MCF 10A (cell line): ENCODE results near the gene SHISA6. TPM values are rescaled to one million over a fixed set of nuclear protein-coding genes. Genes with fewer than 3 reads are reported as not detected.

Experiments
- BruUV-seq: library from RNA; stranded (reverse); fragments of 400-500 nt; replicated peaks from 2 replicates; lab custom pipeline; 2021; lab: Mats Ljungman, UMichigan
- CTCF ChIA-PET: fragments of 300-600 bp; sonication (Branson Sonifier 250); formaldehyde crosslinking; extraction: SDS; loops from one replicate; lab custom pipeline; 2021; ENCODE audit warnings: antibody characterized with exemption, inconsistent platforms; lab: Yijun Ruan, JAX
- POLR2A ChIA-PET: fragments of 300-600, 350-650 bp; sonication (Branson Sonifier 250); formaldehyde crosslinking; extraction: SDS; loops from one replicate; lab custom pipeline; 2020; ENCODE audit warnings: antibody characterized with exemption, inconsistent platforms; lab: Yijun Ruan, JAX
- DNase-seq: peaks from one replicate; pipeline ENCODE4 v3.0.0-alpha.2; 2018; ENCODE audit not compliant: unreplicated experiment
- H3K27ac Mint-ChIP-seq: one replicate; pipeline ENCODE4 v1.8.0; 2022; ENCODE audit warnings: mild to moderate bottlenecking, low read depth, mixed read lengths; ENCODE audit not compliant: unreplicated experiment
- H3K27me3 Mint-ChIP-seq: one replicate; pipeline ENCODE4 v1.8.0; 2022; ENCODE audit warnings: mixed read lengths; ENCODE audit not compliant: insufficient read depth, unreplicated experiment
- H3K36me3 Mint-ChIP-seq: one replicate; pipeline ENCODE4 v1.8.0; 2022; ENCODE audit warnings: mild to moderate bottlenecking, moderate library complexity, mixed read lengths; ENCODE audit not compliant: insufficient read depth, unreplicated experiment
- H3K4me1 Mint-ChIP-seq: one replicate; pipeline ENCODE4 v1.8.0; 2022; ENCODE audit warnings: mixed read lengths; ENCODE audit not compliant: insufficient read depth, unreplicated experiment
- H3K4me3 Mint-ChIP-seq: one replicate; pipeline ENCODE4 v1.8.0; 2022; ENCODE audit warnings: mild to moderate bottlenecking, moderate library complexity, mixed read lengths; ENCODE audit not compliant: unreplicated experiment
- H3K9me3 Mint-ChIP-seq: one replicate; pipeline ENCODE4 v1.8.0; 2022; ENCODE audit warnings: mixed read lengths; ENCODE audit not compliant: unreplicated experiment
- CTCF ChIP-seq: fragments of 200-600 bp; IDR thresholded peaks from one replicate; pipeline ENCODE4 v1.8.0; 2022; ENCODE audit warnings: antibody characterized with exemption, mild to moderate bottlenecking; ENCODE audit not compliant: unreplicated experiment
- intact Hi-C: fragments of 100-400 bp; cut with micrococcal nuclease; formaldehyde crosslinking; loops from 2 replicates; pipeline ENCODE4 v1.14.1; 2022
- total RNA-seq: library from RNA; stranded (reverse); gene quantifications from 2 replicates; pipeline ENCODE4 v1.2.3, GENCODE V29; 2022

SHISA6 gene
- total RNA-seq, 1 experiment from 2014 or later = not detected

- H3K9me3 Mint-ChIP-seq = no peaks in the 10 kb centered on the region
- H3K36me3 Mint-ChIP-seq = no peaks in the 10 kb centered on the region
- BruUV-seq = no TSS peak
- POLR2A ChIA-PET = no interaction called here
- H3K27ac Mint-ChIP-seq = no peak overlapping the region
- DNase-seq = no peak
- H3K4me3 Mint-ChIP-seq = no peak overlapping the region
- no peak for TF ChIP-seq CTCF
- peaks cover 32% of the 10 kb centered on the region for H3K27me3 Mint-ChIP-seq
- no peaks in the 10 kb centered on the region for H3K4me1 Mint-ChIP-seq
- CTCF ChIA-PET = no interaction called here
- intact Hi-C loops = no loop called here
Observed at GRCh38 chr17:11319894-11320293, 78.9 kb downstream of the SHISA6 start.

- H3K27ac Mint-ChIP-seq = no peak overlapping the region
- ChIA-PET POLR2A (no interaction called here), CTCF (interaction anchor here (0.6 to 1.0 kb wide), 2 partner anchors 34 to 531 kb away, joined by 3 read pairs; no protein-coding TSS in a partner anchor)
- H3K36me3 Mint-ChIP-seq = no peaks in the 10 kb centered on the region
- H3K9me3 Mint-ChIP-seq = no peaks in the 10 kb centered on the region
- no peak for DNase-seq
- H3K4me3 Mint-ChIP-seq = no peak overlapping the region
- peaks cover 30% of the 10 kb centered on the region for H3K27me3 Mint-ChIP-seq
- no peaks in the 10 kb centered on the region for H3K4me1 Mint-ChIP-seq
- no peak for TF ChIP-seq CTCF
- BruUV-seq = no TSS peak
- intact Hi-C loops = no loop called here
Observed at GRCh38 chr17:11324021-11324420, 83.0 kb downstream of the SHISA6 start.

DNA sequence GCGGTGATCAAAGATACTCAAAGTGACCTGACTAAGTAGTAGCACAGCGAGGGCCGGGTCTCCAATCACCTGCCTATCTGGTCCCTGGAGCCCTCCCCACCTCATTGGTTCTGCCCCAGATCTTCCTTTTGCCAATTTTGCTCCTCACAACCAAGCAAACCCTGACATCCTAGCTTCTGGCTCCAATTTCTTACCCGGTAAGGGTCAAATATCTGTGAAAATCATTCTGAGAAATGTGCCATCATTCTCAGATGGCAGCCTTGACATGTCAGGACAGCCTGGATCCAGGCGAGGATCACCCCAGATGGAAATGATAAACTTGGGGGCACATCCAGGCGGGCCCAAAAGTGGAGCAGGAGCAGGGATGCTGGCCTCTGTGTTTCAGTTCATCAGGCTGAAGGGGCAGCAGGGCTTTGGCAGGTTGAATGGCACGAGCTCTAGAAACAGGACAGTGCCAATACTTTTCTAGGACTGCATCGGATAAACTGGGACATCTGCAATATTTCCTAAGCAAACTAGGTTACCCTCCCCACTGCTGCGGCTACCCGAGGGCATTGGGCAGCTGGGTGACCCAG lies 83.9 kb downstream of the SHISA6 start:
- no peak for DNase-seq
- POLR2A ChIA-PET = no interaction called here
- H3K27me3 Mint-ChIP-seq = peaks cover 21% of the 10 kb centered on the region
- no peaks in the 10 kb centered on the region for H3K4me1 Mint-ChIP-seq
- H3K36me3 Mint-ChIP-seq = no peaks in the 10 kb centered on the region
- H3K9me3 Mint-ChIP-seq = no peaks in the 10 kb centered on the region
- intact Hi-C loops = no loop called here
- H3K27ac Mint-ChIP-seq = no peak overlapping the region
- no TSS peak for BruUV-seq
- H3K4me3 Mint-ChIP-seq = no peak overlapping the region
- no peak for TF ChIP-seq CTCF
- CTCF ChIA-PET = interaction anchor here (0.9 kb wide), 1 partner anchor 320 kb away, joined by 3 read pairs; no protein-coding TSS in a partner anchor

GRCh38 chr17:11326492-11326891 lies 85.5 kb downstream of the SHISA6 start:
- Mint-ChIP-seq H3K27ac (no peak overlapping the region), H3K9me3 (no peaks in the 10 kb centered on the region), H3K4me3 (no peak overlapping the region), H3K4me1 (no peaks in the 10 kb centered on the region), H3K36me3 (no peaks in the 10 kb centered on the region), H3K27me3 (peaks cover 11% of the 10 kb centered on the region)
- CTCF ChIA-PET = no interaction called here
- POLR2A ChIA-PET = no interaction called here
- DNase-seq = no peak
- BruUV-seq = no TSS peak
- TF ChIP-seq CTCF = no peak
- intact Hi-C loops = no loop called here
